Amniotic epithelial cell (primary cell): ENCODE measurements around the gene SH2D5.
A peak's percentile ranks its signal among the peaks of the same experiment; 100 is the strongest.
"Not testable (repeated sequence)": the region's sequence is repeated elsewhere in the genome, so short reads cannot be mapped to it uniquely, and the experiment has no call there.

Experiments
- DNase-seq: peaks from one replicate; pipeline ENCODE4 v3.0.0-alpha.2; 2010; ENCODE audit warnings: low read depth

Gene SH2D5

GRCh38 chr1:20728371-20729154, 3.9 kb downstream of the SH2D5 start:
- no peak for DNase-seq

- peak; percentile 16 for DNase-seq
Measured at GRCh38 chr1:20727746-20728316, 4.7 kb downstream of the SH2D5 start.

DNA sequence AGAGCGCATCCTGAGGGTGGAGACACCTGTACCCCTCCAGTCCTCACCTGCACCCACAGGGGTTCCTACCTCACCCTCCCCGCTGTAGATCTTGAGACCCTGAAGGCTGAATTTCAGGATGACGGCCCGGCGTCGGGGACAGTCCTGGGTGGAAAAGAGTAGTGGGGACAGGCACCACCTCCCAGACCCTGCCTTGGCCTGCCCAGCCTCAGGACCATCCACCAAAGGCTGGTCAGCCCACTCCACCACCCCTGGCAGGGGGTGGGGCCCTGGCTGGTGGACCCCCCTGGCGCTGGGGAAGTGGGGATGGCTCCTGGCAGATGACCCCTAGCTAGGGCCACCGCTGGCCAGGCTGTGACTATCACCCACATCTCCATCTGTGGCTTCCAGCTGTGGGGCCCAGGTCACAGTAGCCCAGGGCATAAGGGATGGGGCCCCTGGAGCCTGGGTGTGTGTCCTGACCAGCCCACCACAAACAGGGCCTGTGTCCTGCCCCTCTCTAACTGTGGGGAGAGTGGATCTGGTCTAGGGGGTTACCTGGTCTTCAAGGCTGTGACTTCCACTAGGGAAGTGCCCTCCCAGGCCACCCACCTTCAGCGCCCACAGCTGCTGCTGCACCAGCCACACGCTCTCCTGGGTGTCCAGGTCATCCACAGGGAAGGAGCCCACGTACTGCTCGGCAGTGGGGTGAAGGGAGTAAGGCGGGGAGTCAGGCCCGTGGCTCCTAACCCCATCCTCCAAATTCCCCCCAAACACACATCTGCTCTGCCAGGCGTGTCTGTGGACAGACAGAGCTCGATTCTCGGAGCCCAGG, 5.4 kb downstream of the SH2D5 start:
- DNase-seq: no peak

- DNase-seq: no peak
Measured at GRCh38 chr1:20726118-20726911, 6.2 kb downstream of the SH2D5 start.

- DNase-seq: peak; percentile 50
Measured at GRCh38 chr1:20725189-20726117, 7.0 kb downstream of the SH2D5 start.

GRCh38 chr1:20724364-20725188, 7.9 kb downstream of the SH2D5 start:
- no peak for DNase-seq

GRCh38 chr1:20723537-20724363, 8.8 kb downstream of the SH2D5 start:
- no peak for DNase-seq

- no peak for DNase-seq
Measured at GRCh38 chr1:20723159-20723536, 9.4 kb downstream of the SH2D5 start.

DNA sequence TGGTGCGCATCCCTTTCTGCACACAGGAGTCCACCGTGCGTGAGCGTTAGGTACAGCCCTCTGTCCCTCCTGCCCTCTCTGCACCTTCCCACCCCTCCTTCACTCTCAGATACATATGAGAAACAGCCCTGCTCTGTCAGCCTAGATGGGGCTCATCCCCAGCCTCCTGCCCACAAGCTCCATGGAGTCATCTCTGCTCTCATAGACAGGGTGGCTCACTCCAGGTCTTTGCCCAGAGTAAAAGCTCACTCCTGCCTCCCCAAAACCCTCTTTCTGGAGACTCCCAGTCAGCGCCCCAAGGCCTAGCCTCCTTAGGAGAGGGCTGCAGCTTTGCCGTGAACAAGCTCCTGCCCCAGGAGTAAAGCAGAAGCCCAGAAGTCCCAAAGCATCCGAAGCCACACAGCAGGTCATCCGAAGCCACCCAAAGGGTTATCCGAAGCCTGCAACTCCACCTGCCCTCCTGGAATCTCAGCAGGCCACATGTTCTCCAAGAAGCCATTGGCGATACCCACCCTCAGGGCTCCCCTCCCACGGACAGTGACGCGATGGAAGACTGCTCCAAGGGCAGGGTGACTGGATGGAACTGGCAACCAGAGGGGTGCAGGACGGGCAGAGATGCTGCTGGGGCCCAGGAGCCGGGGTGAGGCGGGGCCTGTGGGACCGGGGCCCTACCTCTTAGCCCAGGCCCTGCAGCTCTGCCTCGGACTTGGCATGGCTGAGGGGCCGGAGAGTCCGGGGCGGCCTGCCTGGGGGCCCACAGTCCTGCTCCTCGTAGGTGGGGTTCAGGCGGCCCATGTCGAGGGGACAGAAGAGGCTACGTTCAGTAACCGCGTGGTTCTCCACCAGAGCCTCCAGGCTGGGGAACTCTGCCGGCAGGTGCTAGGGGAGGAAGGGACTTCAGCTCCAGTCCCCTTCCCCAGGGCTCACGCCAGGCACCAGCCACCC, 11.1 kb downstream of the SH2D5 start:
- no peak for DNase-seq

DNA sequence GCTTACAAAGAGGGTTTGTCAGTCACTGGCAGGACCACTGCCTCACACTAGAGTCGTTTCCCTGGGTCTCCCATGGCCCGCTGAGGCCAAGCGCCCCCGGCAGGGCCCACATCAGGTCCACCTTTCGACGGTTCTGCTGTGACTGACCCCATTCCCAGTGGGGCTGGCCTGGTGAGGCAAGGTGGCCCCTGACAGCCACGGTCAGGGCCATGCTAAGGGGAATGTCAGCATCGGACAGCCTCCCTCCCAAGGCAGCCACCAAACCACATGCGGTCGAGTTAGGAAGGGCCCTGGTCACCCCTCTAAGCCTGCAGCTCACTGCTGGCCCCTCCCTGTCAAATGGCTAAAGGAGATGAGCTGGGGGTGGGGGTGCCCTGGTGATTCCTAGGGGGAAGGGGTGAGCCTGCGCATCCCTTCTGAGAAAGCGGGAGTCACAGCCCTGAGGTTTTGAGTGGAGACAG, 11.8 kb downstream of the SH2D5 start:
- no peak for DNase-seq

DNA sequence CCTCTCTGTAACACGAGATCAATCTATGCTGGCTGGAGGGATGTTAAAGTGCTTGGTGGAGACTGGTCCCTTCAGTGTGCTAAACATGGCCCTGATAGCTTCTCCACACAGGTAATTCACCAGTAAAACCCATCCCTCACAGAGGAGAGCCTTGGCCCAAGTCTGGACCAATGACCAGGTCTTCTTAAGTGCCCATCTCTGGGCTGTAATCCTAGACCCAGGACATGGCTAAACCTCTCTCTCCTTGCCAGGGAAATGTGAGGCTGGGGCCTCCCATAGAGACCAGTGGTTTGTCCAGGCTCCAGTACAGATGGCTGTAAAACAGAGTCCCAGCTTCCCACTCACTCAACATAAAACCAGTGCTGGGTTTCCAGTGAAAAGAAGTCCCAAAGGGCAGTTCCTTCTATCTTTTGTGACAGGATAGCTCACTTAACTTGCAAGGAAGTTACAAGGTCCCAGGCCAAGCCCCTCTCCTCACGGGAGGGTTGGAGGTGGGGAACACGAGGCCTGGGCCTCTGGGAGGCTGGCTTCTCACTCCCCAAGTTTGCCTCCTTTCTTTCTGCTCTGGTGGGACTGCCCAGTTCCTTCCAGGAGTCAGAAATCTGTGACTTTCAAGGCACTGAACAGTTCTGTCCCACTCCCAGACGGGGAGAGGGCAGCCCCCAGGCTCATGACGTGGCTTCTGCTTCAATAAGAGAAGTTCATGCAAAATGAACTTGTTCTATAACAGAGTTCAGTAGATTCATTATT, 12.5 kb downstream of the SH2D5 start:
- no peak for DNase-seq

- no peak for DNase-seq
Measured at GRCh38 chr1:20719261-20719660, 13.2 kb downstream of the SH2D5 start.

GRCh38 chr1:20718343-20718882, 14.1 kb downstream of the SH2D5 start:
- DNase-seq: not testable (repeated sequence)

DNA sequence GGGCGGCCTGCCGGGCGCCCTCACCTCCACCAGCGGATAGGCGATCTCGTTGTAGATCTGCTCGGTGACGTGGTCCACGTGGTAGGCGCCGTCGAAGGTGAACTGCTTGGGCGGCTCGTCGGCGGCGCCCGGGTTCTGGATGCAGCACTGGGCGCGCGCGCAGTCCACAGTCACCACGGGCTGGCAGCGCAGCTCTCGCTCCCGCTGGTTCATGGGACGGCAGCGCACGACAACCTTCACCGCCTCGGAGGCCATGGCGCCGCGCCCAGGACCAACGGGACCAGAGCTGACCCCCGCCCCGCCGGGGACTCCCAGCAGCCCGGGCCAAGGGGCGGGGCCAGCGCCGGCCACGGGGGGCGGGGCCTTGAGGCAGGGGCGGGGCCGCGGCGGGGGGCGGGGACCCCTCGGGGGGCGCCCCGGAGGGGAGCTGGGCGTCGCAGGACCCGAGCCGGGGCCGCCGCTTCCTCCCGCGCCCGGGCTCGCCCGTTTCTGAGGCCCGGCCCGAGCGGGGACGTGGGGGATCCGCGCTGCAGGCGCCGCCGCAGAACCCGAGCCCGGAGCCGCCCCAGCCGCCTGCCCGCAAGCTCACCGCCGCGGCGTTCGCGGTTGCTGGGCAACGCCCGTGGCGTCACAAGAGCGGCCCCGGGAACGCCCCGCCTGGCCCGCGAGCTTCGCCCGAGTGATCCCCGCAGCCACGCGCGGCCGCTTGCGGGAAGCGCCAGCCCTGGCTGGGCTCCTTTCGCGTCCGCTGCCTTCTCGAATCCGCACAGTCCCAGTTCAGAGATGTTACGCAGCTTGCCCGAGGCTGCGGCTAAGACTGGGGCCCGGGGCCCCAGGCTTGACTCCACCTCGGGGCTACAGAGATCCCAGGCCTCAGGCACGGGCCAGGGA, 14.8 kb downstream of the SH2D5 start, which contains the start of gene KIF17:
KIF17 (minus strand) TSS at position 556 of the 891 bp plus-strand sequence; CDS start at position 255, 301 bp downstream.
- peak; percentile 65 for DNase-seq

DNA sequence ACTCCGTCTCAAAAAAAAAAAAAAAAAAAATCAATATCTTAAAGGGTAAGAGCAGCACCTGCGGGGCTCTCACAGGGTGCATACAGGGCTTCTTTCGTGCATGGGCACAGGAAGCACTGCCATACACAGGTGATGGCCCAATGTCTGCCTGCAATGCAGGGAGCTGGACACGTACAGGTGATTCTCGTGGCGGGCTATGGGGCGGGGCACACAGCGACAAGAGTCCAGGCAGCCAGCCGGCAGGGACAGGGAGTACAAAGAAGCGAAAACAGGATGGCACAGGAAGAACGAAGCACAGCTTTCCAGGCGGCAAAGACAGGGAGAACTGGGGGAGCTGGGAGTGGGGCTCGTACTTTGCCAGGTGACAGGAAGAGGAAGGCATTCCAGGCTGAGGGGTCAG, 16.3 kb downstream of the SH2D5 start:
- no peak for DNase-seq

GRCh38 chr1:20715406-20715805, 17.1 kb downstream of the SH2D5 start:
- no peak for DNase-seq
